GM21360 (cell line): ENCODE results near the gene NCOA1.
"Not testable (repeated sequence)": the region's sequence is repeated elsewhere in the genome, so short reads cannot be mapped to it uniquely, and the experiment has no call there.

Source experiments
- ATAC-seq: cut with Tn5 transposase; IDR thresholded peaks from one replicate; pipeline ENCODE4 v1.9.1; 2021; ENCODE audit warnings: mild to moderate bottlenecking, moderate library complexity; ENCODE audit not compliant: unreplicated experiment

Gene NCOA1

GRCh38 chr2:24532057-24532456 is 41.0 kb downstream of the NCOA1 start:
- not testable (repeated sequence) for ATAC-seq

GRCh38 chr2:24533574-24533973 is 42.5 kb downstream of the NCOA1 start:
- not testable (repeated sequence) for ATAC-seq

DNA sequence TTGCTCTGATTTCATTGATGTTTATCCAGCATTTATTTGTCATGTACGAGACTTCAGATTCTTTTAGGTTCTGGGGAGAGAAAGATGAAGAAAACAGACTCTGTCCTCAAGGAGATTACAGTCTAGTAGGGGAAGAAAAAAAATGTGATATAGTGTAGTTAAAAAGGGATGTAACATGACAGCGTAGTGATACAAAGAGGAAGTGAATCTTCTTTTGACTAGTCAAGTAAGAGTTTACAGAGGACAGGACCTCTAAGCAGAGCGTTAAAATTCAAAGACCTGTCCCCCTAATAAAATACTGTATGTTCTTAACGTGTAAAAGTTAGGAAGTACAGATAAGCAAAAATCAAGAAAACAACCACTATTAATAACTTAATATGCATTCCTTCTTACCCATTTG is 47.7 kb downstream of the NCOA1 start:
- ATAC-seq, result no peak

DNA sequence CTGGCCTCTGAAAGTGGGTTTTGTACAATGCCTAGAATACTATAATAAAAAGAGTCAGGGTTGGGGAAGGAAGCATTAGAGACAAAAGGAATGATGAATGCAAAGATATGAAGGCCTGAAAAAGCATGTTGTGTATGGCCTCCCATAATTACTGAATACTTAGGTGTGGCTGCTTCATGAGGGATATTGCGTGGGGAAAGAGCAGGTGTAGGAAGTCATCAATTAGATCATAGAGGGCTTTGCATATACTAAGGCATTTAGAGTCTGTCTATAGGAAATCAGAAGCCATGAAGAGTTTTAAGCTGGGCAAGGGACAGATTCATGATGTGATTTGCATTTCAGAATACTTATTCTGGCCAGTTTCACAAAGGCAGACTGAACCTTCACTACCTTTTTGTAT is 48.2 kb downstream of the NCOA1 start:
- no peak for ATAC-seq

DNA sequence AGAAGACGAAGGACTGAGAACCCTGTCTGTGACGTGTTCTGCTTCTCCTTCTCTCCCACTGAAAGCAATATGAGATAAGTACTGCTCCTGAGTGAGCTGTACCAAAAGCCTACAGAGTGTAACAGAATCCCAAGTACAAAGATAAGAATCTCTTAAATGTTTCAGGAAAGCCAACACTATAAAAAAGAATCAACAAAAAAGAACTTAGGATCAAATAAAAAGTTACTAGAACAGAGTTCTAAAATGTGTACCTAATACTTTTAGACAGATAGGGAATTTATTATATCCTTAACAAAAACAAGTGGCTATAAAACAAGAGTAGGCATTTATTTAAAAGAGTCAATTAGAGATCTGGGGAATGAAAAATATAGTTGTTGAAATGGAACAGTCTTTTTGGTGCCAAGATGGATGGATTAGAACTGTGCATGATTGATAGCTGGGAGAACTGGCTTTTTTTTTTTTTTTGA is 49.0 kb downstream of the NCOA1 start:
- no peak for ATAC-seq

DNA sequence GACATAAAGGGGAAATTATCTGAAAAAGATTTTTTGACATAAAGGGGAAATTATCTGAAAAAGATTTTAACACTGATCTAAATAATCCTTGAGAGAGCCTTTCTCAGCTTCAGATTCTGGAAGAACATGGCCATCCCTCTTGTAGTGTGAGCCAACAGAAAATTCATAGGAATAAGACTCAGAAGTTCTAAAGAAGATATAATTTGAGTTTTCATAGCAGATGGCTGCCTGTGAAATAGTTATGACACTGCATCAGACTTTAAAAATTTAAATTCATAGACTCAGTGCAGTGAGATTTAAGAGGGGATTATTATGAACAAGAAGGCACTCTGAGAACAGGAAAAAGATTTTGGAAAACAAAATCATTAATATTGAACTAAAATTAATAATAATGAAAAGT is 50.6 kb downstream of the NCOA1 start:
- ATAC-seq, result no peak

DNA sequence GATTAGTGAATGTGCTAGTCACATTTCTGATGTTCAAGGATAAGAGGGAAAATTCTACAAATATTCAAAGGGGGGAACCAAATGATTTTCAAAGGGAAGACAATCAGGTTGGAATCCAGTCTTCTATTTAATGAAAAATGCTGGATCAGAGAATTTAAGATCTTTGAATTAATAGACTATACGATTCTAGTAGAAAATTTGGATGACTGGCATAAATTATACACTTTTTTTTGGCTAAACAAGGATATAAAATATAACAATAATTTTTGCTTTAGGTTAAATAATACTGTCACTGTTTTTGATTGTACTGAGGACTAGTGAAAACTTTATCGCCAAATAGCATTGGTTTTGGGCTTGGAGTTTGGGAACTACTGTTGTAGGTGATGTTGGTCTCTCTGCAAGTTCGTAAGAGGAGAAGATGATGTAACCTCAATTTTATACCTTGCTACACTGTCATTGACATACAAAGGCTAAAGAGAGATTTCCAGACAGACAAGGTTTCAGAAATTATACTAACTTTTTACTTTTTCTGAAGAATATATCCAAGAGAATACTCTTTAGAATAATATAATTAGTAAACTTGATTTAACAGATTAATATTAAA is 51.3 kb downstream of the NCOA1 start:
- ATAC-seq, result no peak

GRCh38 chr2:24543252-24543651 is 52.2 kb downstream of the NCOA1 start:
- ATAC-seq, result no peak

DNA sequence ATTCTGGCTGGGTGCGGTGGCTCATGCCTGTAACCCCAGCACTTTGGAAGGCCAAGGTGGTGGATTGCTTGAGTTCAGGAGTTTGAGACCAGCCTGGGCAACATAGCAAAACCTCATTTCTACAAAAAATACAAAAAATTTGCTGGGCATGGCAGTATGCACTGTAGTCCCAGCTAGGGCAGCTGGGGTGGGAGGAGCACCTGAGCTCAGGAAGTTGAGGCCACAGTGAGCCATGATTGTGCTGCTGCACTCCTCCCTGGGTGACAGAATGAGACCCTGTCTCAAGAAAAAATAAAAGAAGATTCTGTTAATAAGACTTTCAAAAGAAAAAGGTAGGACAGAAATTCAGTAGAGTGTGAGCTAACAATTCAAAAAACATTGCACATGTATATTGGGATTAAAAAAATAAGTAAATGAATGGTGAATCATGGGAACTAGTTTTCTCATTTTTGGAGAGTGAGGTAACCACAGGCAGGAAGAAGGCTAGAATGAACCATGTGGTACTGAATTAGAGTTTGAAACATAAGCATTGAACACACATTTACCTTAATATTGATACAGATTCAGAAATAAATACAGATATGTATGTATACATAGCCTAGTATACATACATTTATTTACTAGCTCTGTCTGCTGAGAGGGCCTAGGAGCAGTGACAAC is 53.5 kb downstream of the NCOA1 start:
- ATAC-seq, result no peak

DNA sequence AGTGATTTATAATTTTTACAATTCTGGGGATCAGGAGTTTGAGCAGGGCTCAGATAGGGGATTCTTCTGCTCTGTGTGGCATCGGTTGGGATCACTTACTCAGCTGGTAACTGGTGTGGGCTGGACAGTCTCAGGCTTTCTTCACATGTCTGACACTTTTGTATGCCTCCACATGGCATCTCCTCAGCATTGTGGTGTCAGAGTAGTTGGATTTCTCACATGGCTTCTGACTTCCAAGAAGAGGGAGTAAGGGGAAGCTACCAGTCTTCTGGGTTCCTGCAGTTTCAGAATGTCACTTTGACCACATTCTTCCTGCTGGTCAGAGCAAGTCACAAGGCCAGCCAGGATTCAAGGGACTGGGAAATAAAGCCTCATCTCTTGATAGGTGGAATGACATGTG is 55.6 kb downstream of the NCOA1 start:
- ATAC-seq, result no peak

DNA sequence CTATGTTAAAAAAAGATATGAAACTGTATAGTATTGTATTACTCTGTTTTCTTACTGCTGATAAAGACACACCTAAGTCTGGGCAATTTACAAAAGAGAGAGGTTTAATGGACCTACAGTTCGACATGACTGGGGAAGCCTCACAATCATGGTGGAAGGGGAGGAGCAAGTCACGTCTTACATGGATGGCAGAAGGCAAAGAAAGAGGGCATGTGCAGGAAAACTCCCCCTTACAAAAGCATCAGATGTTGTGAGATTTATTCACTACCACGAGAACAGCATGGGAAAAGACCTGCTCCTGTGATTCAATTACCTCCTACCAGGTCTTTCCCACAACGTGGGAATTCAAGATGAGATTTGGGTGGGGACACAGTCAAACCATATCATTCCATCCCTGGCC is 57.0 kb downstream of the NCOA1 start:
- ATAC-seq, result no peak

DNA sequence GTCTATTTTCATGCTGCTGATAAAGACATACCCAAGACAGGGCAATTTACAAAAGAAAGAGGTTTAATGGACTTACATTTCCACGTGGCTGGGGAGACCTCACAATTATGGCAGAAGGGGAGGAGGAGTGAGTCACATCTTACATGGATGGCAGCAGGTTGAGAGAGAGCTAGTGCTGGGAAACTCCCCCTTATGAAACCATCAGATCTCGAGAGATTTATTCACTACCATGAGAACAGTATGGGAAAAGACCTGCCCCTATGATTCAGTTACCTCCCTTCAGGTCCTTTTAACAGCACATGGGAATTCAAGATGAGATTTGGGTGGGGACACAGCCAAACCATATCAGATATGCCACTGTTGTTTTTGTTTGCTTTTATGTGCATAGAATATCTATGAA is 59.2 kb downstream of the NCOA1 start:
- ATAC-seq, result not testable (repeated sequence)

DNA sequence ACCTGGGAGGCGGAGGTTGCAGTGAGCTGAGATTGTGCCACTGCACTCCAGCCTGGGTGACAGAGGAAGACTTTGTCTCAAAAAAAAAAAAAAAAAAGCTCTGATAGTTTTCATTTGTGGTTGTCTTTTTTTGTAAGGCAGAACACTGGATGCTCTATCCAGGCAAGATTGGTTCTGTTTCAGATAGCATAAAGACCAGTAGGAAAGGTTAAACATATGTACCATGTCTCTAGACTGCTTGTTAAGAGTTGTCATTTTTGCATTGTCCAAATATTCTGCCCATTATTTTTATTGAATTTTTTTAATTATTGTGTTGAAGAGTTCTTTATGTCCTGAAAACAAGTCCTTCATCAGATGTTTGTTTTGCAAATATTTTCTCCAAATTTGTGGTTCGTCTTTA is 60.0 kb downstream of the NCOA1 start:
- ATAC-seq, result no peak

DNA sequence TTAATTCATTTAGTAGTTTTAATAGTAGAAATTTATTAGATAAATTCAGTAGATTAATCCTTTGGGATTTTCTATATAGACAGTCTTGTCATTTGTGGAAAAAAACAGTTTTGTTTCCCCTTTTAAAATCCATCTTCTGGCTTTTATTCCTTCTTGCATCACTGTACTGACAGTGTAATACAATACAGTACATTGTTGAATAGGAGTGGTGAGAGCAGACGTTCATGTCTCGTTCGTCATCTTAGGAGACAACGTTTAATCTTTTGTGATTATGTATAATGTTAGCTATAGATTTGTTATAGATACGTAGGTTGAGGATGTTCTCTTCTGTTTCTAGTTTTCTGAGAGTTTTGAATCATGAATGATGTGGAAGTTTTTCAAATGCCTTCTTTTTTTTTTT is 61.8 kb downstream of the NCOA1 start:
- ATAC-seq, result no peak

DNA sequence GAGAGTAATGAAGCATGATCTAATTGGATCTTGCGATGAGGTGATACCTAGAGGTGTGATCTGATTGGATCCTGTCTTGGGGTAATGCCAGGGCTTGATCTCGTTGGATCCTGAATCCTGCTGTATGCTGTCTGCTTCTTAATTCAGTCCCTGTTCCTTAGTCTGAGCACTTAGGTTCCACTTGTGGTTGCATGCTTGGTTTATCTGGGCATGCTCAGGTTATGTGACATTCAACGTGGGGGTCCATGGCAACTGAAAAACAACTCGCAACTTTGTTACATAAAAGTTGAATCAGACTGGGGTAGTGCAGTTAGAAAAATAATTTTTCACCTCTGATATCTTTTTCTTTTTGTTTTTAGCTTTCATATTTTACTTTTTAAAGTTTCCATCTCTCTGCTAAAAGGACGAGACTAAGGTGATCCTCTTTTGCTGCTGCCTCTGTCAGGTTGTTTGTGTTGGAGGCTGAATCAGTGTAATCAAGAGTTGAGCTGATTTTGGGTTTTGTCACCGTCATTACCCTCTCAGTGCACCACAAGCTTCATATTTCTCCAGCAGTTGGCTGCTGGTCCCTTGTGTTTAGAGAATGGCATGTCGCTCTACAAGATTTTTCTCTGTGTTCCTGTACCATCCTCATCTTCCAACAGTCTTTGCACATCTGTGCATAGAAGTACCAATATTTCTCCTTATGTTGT is 67.9 kb downstream of the NCOA1 start:
- no peak for ATAC-seq

- ATAC-seq, result no peak
Observed at GRCh38 chr2:24559473-24560113, 68.5 kb downstream of the NCOA1 start.

GRCh38 chr2:24565537-24565936 is 74.5 kb downstream of the NCOA1 start:
- ATAC-seq, result no peak

DNA sequence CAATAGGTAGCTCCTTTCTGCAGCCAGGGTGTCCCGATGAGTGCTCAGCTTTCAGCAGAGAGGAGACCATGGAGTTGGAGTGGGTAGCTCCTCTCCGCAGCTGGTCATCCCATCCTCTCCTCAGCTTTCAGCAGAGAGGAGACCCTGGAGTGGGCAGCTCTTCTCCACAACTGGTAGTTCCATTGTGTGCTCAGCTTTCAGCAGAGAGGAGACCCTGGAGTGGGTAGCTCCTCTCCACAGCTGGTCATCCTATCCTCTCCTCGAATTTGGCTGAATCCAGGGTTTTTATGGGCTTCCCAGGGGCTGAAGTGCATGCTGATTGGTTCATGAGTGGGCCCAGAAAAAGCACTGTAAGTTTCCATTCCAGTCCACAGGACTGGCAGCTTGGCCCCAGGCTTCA is 75.2 kb downstream of the NCOA1 start:
- no peak for ATAC-seq

DNA sequence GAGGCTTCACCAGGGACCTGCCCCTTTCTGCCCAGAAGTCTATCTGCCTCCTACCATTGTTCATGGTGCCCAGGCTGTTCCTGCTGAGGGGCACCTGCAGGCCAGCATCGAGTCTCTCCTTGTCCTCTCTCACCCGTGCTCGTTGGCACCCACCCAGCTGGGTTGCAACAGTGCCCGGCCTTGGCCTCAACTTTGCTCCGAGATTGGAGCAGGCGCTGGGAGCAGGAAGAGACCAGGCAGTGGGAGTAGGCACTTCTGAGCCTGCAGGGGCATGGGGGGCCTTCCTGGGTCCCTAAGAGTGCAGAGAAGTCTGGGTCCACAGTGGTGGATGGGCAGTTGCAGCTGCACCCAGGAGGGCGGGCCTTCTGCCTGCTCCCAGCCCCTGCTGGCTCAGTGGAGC is 75.6 kb downstream of the NCOA1 start:
- no peak for ATAC-seq

DNA sequence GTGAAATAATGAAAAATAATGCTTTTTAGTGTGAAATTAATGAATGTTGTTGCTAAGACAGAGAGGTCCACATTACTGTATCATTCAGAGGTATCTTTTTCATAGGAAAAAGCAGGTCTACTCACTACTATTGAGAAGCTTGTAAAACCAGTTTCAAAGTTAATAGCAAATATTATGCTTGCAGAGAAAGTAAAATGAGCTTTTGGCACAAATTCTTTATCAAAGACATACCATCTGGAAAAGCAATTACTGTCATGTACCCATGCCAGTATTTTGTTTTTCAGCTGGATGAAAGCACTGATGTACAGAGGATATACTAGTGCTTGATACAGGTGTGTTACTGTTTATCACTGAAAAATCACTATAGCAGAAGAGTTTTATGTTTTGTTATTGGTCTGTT is 77.5 kb downstream of the NCOA1 start:
- ATAC-seq, result no peak

GRCh38 chr2:24569565-24569964 is 78.5 kb downstream of the NCOA1 start:
- not testable (repeated sequence) for ATAC-seq

- ATAC-seq, result no peak
Observed at GRCh38 chr2:24570225-24570624, 79.2 kb downstream of the NCOA1 start.
